HG03064 (cell line): ENCODE measurements around the gene TMC6.

ENCODE experiments used
- ATAC-seq: cut with Tn5 transposase; IDR thresholded peaks from one replicate; pipeline ENCODE4 v1.9.1; 2021; ENCODE audit warnings: low read depth; ENCODE audit not compliant: unreplicated experiment

TMC6 gene

DNA sequence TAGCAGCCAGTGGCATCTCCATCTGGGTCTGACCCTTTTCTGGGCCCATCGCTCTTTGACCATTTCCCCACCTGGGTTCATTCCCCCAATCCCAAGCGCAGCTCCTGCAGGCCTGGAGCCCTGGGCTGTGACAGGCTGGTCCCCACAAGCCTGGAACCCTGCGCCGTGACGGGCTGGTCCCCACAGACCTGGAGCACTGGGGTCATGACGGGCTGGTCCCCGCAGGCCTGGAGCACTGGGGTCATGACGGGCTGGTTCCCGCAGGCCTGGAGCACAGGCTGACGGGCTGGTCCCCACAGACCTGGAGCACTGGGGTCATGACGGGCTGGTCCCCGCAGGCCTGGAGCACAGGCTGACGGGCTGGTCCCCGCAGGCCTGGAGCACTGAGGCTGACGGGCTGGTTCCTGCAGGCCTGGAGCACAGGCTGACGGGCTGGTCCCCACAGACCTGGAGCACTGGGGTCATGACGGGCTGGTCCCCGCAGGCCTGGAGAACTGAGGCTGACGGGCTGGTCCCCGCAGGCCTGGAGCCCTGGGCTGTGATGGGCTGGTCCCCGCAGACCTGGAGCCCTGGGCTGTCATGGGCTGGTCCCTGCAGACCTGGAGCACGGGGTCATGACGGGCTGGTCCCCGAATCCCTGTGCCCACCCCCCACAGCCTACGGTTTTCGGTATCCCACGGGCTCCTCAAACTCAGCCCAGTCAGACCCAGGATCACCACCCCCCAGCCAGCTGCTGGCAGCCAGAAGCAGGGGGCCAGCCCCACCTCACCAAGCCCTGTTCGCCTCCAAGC, 16.6 kb downstream of the TMC6 start:
- ATAC-seq: no peak

DNA sequence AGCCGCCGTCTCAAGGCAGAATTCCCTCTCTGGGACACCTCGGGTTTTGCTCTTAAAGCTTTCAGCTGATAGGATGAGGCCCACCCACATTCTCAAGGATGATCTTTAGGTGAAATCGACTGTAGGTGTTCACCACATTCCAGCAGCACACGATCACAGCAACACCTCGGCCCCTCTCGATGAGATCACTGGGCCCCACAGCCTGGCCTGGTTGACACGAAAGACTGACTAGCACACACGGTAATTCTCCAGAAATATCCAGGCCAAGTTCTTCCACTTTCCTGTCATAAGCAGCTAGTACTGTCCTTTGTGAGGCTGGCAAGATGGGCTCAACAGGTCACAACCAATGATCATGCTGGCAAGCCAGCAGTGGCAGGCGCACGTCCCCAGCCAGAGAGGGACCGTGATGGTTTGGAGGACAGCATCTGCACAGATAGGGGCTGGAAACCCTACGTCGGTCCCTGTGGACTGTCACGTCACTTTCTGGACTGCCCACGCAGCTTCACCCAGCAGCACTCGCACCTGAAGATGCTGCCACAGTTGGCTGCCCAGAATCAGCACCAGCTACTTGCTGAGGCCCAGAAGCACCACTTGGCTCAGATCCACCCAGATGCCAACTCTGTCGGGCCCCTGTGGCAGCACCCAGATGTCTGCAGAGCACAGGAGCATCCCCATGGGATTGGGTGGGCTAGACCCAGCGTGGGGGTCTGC, 17.4 kb downstream of the TMC6 start:
- ATAC-seq: no peak

DNA sequence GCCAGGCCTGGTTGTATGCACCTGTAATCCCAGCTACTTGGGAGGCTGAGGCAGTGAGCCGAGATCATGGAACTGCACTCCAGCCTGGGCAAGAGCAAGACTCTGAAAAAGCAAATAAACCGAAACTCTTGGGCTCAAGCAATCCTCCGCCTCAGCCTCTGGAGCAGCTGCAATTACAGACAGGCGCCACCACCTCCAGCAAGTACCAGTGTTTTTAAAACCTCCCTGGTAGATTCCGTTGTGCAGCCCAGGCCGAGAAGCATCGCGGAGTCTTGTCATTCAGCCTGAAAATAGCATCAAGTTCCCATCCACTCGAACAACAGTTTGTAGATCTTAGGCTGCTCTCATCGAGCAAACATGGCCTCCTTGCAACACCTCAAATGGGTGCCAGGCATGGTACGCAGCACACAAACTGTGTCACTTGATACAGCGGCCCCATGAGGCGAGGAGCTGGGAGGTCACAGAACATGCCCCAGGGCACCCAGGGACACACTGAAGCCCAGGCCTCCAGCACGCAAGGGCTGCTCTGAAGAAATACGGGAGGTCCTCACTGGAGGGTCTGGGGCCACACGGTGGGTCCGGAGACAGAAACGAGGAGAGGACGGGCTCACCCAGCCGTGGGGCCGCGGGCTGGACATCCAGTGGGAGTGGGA, 18.1 kb downstream of the TMC6 start:
- no peak for ATAC-seq

DNA sequence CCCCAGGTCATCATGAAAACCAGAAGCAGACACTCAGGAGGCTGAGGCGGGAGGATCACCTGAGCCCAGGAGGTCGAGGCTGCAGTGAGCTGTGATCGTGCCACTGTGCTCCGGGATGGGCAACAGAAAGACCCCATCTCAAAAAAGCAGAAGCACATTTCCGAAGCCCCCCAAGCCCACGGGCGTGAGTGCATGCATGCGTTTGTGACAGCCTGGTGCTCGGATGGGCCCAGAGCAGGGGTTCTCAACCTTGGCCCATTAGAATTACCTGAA, 19.1 kb downstream of the TMC6 start:
- no peak for ATAC-seq

DNA sequence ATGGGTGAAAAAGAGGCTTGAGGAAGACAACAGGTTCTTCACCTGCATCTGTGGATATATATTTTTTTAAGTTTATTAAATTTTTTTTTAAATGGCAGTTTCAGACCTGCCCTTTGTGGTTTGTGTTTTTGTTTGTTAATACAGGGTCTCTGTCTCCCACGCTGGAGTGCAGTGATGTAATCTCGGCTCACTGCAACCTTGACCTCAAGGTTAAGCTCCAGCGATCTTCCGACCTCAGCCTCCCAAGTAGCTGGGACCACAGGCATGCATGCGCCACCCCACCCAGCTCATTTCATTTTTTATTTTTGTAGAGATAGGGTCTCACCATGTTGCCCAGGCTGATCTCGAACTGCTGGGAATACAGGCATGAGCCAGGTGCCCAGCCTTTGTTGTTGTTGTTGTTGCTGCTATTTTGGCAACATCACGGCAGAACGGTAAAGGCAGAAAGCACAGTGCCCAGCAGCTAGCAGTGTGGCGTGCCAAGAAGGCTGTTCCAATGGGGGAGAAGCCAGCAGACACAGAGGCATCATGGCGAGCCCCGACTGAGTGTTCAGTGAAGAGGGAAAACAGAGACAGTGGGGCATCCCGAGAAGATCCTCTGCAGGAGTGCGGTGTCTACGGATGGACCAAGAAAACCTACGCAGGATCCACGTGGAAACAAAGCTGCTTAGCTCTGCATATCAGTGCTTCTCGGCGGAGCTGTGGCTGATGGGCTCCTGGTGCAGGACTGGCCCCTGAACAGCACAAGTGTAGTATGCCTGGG, 19.6 kb downstream of the TMC6 start:
- ATAC-seq: no peak

DNA sequence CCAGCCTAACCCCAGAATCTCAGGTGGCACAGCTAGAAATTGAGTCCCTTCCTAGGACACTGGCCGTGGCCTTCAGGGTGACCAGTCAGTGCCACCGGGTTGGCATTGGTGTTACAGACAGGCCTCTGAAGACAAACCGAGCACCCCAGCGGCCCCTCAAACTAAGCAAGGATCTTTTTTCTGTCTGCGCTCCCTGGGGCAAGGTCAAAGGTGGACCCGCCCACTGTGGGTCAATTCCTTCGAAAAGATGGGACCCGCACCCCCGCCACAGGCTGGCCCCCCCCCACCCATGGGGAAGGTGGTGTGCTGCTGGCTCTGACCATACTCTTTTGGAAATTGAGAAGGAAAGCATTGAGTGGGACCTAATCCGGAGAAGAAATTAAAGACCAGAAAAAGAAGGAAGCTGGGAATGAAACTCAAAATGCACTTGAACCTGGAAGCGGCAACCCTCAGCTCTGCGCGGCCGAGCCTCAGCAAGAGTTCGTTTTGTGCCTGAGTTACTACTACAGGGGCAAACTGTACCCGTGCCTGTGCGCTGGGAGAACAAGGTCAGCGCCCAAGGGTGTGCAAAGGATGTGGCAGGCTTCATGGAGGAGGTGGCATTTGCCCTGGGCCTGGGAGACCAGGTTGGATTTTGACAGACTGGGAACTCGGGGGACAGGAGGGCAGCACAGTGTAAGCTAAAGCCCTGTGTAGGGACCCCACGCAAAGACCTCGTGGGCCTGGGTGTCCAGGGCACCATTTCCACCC, 20.4 kb downstream of the TMC6 start:
- no peak for ATAC-seq

DNA sequence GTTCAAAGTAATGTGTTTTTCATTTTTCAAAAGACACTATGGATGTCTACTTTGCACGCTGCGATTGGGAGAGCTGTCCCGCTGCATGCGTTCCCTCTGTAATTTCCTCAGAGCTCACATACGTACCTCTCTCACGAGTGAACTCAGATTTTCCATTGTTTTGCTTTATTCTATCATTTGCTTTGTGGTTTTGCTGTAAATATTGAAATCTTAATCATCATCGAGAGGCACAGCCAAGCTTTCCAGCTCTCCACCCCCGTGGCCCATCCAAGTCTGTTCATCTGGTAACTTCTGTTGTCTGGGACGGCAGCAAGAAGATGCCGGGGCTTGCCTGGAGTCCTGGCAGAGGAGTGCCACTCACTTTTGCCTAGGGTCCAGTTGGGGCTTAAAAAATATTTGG, 21.1 kb downstream of the TMC6 start:
- ATAC-seq: no peak

DNA sequence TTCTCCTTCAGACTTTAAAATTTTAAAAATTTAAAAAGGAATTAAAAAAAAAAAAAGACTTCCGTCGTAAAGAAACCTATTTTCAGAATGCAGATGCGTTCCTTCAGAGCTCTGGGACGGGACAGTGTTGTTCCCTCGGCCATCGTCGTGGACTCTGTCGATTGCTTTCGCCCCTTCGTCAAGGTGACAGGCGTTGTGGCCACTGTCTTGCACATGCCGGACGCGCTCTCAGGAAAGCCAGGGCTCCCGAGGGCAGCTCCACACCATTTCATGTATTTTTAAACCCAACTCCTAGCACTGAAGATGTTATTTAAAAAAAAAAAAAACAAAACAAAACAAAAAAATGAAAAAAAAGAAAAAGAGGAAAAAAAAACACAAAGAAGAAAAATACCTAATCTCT, 22.3 kb downstream of the TMC6 start:
- ATAC-seq: no peak

DNA sequence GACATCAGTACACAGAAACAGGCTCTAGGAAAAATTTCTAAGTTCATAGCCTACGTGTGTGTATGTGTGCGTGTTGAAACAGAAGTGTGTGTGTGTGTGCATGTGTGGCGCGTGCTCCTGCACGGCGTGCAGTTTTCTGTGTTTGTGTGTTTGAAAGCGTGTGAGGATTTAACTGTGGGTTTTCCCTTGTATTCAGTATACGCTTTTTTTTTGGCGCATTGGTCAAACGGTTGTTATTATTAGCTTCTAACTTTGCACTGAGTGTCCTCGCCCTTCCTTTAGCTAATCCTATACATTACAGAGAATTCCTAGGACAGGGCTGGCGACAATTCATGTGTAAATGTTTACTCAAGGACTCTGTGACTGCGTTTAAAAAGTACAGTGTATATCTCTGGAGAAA, 23.0 kb downstream of the TMC6 start:
- no peak for ATAC-seq

DNA sequence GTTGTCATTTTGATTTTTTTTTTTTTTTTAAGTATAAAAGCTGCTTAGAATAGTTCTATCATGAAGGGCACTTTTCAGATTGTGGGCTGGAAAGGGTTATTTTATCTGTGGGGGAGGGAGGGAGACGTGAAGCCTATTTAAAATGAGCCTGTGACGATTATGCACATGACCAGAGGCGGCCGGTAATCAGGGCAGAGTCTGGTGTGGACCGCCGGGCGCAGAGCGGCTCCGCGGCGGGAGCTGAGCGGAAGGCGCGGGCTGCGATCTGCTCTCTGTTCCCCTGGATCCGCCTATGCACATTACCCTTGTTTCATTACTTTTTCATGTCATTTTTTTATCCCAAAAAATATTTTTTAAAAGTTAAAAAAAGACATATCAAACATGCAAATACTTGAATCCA, 23.5 kb downstream of the TMC6 start:
- ATAC-seq: no peak

DNA sequence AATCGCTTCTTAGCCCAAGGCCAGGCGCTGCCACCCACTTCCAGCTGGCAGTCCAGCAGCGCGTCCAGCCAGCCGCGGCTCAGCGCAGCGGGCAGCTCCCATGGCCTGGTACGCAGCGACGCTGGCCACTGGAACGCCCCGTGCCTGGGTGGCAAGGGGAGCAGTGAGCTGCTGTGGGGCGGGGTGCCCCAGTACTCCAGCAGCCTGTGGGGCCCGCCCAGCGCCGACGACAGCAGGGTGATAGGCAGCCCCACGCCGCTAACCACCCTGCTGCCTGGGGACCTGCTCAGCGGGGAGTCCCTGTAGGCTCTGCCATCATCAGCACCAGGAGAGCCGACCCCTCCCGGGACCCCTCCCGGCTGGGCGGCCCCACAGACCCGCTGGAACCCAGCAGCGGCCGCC, 24.0 kb downstream of the TMC6 start:
- ATAC-seq: no peak

DNA sequence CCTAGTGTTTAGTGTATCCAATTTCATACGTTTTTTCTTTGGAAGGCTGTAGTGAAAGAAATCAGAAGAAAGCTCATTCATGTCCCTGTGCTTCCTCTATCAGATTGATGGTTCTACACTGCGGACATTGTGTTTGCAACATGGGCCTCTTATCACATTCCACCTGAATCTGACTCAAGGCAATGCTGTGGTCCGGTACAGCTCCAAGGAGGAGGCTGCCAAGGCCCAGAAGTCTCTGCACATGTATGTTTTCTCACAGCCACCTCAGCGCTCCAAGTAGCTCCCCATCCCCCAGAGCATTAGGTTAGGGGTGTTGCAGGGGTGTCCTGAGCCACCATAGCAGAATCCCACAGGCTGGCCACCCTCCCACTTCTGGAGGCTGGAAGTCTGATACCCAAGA, 25.2 kb downstream of the TMC6 start:
- ATAC-seq: no peak

DNA sequence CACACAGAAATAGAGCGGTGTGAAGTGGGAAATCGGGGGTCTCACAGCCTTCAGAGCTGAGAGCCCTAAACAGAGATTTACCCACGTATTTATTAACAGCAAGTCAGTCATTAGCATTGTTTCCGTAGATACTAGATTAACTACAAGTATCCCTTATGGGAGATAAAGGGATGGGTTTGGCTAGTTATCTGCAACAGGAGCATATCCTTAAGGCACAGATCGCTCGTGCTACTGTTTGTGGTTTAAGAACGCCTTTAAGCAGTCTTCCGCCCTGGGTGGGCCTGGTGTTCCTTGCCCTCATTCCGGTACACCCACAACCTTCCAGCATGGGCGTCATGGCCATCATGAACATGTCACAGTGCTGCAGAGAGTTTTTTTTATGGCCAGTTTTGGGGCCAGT, 27.0 kb downstream of the TMC6 start:
- no peak for ATAC-seq

DNA sequence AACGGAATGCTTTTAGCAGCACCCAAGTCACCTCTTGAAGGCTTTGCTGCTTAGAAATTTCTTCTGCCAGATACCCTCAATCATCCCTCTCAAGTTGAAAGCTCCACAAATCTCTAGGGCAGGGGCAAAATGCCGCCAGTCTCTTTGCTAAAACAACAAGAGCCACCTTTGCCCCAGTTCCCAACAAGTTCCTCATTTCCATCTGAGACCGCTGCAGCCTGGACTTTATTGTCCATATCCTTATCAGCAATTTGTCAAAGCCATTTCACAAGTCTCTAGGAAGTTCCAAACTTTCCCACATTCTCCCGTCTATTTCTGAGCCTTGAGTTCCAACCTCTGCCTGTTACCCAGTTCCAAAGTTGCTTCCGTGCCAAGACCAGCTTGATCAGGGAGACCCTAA, 27.4 kb downstream of the TMC6 start:
- ATAC-seq: no peak

DNA sequence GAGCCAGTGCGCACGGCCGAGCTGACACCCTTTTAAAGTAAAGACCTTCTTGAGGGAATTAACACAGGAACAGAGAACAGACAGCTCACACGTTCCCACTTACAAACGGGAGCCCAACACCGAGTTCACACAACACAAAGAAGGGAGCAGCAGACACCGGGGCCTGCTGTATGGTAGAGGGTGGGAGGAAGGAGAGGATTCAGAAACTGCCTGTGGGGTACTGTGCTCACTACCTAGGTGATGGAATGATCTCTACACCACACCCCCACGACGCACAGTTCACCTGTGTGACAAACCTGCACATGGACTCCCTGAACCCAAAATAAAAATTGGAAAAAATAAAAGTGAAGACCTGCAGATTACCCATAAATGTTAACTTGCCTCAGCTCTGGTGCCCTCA, 32.5 kb downstream of the TMC6 start:
- no peak for ATAC-seq

DNA sequence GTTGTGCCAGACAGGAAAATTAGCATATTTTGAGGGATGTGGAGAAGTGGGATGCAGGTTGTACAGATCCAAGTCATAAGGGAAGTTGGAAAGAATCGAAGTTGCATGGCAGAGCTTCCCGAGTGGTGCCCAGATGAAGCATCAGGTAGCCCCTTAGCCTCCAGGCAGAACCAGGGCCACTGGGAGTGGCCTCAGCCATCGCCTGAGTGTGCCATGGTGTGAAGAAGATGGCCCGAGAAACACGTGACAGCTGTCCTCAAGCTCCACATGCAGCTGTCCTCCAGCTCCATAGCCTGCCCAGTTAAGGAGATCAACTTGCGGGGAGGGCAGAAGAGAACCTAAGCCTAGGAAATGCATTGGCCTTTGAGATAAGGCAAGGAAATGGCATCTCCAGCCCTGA, 33.5 kb downstream of the TMC6 start:
- no peak for ATAC-seq

DNA sequence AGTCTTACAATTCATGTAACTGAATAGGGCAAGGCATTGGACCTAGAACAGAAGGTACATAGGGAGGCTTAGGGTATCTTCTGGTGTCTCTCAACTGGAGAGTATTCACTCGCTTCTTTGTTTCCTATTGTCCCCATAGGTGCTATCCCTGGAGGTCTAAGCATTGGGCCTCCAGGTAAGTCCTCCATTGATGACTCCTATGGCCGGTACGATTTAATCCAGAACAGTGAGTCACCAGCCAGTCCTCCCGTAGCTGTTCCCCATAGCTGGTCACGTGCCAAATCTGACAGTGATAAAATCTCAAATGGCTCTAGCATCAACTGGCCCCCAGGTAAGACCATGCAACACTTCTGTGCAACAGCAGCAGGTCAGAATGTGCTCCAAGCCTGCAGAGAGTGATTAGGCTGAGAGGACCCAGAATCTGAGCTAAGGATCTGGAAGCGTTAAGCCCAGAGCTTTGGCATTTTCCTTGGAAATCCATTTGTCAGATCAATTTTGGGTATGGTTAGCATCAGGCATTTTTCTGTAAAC, 35.7 kb downstream of the TMC6 start:
- ATAC-seq: no peak

DNA sequence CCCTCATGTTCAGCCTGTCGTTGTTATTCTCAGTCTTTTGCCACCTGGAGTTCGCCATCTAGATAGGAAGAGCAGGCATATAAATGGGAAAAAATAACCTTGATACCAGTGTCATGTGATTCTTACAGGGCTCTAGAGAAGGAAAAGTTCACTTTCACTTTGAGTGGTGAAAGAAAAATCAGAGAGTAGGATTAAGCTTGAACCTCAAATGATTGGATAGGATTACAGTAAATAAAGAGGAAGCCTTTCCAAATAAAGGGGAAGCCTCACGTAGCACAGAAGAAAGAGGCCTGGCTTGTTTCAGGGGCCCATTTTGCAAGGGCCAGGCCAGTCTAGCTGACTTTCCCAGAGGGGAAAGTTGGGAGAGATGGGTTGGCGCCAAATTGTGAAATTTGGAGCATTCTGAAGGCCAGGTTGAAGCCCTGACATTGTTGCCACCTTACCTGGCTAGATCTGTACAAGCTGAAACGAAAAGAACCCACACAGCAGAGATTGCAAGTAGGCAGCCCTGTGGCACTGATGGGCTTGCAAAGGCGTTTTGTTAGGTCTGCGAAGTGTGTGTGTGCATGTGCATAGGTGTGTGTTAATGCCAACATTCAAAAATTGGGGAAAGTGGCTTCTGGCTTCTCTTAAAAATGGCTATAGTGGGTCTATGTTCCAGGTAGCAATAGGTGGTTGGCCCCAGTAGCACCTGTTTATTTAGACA, 38.8 kb downstream of the TMC6 start:
- ATAC-seq: no peak

DNA sequence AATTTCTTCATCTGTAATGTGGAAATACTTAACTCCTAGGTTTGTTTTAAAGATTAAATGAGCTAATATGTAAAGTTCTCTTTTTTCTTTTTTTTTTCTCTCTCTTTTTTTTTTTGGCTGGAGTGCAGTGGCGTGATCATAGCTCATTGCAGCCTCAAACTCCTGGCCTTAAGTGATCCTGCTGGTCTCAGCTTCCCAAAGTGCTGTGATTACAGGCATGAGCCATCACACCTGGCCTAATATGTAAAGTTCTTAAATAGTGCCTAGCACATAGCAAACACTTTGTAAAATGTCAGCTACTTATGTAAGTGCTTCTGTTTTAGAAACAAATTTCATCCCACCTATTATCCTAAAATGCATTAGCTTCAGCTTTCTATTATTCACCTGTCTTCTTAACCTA, 40.0 kb downstream of the TMC6 start:
- ATAC-seq: no peak

DNA sequence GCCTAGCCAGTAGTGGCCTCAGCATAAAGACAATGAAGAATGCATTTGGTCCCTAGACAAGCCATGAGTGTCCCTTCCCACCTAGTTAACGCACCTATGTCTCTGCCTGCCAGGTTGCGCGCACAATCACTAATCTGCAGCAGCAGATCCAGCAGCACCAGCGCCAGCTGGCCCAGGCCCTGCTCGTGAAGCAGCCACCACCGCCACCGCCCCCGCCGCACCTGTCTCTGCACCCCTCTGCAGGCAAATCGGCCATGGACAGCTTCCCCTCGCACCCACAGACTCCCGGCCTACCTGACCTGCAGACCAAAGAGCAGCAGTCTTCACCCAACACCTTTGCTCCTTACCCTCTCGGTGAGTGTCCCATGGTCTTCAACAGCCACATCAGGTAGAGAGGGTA, 41.8 kb downstream of the TMC6 start:
- ATAC-seq: no peak
